Hepatocyte (in vitro differentiated cells): ENCODE data around the gene KIFC1.

Experiments used
- EZH2 ChIP-seq: fragments of 200-600 bp; sonication (generic); IDR thresholded peaks from 2 replicates; pipeline ENCODE4 v1.6.1; 2016; ENCODE audit warnings: antibody characterized with exemption, mild to moderate bottlenecking, borderline replicate concordance
- EZH2phosphoT487 ChIP-seq: fragments of 200-600 bp; sonication (generic); IDR thresholded peaks from one replicate; pipeline ENCODE4 v1.6.1; 2018; ENCODE audit warnings: antibody characterized with exemption, mild to moderate bottlenecking, low read depth, moderate library complexity; ENCODE audit not compliant: unreplicated experiment, severe bottlenecking
- TF ChIP-seq, protein P1 (sequence below): fragments of 200-600 bp; sonication (generic); IDR thresholded peaks from 2 replicates; pipeline ENCODE4 v1.5.1; 2016; ENCODE audit warnings: antibody characterized with exemption, mild to moderate bottlenecking; ENCODE audit not compliant: poor library complexity

DNA sequence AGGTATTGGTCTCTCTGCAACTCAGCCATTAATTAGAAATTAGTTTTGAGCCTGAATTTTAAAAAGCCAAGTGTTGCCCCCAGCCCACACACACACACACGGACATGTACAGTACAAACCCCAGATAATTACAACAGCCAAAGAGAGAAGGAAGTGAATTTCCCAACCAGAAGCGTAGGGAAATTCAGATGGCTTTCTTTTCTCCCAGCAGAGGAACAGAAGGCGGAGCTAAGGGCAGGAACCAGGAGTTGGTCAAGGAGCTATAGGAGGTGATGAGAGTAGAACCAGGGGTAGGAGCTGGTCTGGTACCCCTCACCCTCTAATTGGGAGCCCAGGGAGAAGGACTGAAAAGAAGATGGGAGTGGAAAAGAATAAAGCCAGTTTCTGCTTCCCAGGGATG, 58.8 kb downstream of the KIFC1 start:
- TF ChIP-seq, protein P1, sequence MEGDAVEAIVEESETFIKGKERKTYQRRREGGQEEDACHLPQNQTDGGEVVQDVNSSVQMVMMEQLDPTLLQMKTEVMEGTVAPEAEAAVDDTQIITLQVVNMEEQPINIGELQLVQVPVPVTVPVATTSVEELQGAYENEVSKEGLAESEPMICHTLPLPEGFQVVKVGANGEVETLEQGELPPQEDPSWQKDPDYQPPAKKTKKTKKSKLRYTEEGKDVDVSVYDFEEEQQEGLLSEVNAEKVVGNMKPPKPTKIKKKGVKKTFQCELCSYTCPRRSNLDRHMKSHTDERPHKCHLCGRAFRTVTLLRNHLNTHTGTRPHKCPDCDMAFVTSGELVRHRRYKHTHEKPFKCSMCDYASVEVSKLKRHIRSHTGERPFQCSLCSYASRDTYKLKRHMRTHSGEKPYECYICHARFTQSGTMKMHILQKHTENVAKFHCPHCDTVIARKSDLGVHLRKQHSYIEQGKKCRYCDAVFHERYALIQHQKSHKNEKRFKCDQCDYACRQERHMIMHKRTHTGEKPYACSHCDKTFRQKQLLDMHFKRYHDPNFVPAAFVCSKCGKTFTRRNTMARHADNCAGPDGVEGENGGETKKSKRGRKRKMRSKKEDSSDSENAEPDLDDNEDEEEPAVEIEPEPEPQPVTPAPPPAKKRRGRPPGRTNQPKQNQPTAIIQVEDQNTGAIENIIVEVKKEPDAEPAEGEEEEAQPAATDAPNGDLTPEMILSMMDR, result no peak
- TF ChIP-seq EZH2 (no peak), EZH2phosphoT487 (no peak)
